GM19023 (cell line): ENCODE results near the gene SH3RF3.
A peak's percentile ranks its signal among the peaks of the same experiment; 100 is the strongest.

Source experiments
- ATAC-seq: cut with Tn5 transposase; IDR thresholded peaks from one replicate; pipeline ENCODE4 v1.9.1; 2021; ENCODE audit warnings: mild to moderate bottlenecking, moderate library complexity; ENCODE audit not compliant: unreplicated experiment

SH3RF3 gene

DNA sequence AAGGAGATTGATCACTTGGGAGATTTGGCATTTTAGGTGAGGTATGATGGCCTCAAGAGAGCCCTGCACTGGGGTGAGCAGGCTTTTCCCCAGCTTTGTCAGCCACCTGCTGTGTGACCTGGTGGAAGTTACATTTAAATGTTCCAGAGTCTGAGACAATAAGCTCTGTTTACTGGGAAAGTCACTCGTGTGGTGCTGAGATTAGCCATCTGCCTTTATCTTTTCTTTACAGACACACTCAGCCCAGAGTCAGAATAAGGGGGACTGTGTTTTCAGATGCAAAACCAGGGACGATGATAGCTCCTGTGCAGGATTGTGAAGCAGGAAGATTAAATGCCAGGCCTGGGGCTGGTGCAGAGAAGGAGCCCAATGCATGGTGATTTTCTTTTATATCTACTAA is 47.9 kb downstream of the SH3RF3 start:
- ATAC-seq, result no peak

DNA sequence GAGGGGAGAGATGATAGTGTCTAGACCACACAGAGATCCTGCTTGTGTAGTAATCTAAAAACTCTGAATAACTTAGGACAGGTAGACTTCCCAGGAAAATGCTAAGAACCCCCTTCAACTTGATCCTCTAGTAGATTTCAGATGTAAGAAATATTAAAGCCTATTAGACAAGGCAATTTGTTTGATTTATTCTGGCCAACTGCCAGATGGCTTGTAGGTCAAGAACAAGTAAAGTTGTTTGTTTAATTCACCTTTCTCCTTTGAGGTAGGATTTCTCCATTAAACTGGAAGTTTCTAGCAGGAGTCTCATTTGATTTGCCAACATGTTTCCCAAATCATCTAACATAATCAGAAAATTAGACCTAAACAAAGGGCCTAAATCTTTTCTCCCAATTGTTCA is 48.6 kb downstream of the SH3RF3 start:
- ATAC-seq, result no peak

DNA sequence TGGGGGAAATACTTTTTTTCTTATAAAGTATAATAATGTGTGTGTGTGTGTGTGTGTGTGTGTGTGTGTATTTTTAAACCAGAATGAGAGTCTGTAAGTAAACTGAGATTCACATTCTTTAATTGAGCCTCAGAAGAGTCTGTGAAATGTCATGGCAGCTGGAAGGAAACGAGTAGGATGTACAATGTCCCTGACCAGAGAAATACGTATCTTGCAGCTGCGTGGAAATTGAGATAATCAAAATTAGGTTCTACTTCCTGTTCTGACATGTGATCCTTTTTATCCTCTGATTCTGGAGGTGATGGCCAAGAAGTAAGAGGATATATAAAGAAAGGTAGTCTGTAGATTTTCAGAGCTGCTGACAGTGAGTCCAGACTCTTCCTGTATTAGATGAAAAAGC is 50.0 kb downstream of the SH3RF3 start:
- no peak for ATAC-seq

DNA sequence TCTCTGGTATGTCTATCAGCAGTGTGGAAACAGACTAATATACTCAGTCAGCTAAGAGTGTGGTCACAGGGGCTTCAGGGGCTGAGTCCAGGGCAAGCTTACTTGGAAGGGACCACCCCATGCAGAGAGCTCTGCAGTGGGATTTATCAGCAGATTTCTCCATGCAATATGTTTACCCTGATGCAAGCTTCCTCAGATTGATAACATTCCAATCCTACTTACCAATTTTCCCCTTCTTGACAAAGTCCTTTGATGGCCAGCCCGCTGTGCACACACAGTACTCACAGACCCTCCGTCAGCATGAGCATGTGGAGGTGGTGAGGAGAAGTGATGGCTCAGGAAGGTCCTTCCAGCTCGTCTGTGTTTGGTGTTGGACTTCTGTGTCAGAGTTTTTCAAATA is 51.8 kb downstream of the SH3RF3 start:
- ATAC-seq, result no peak

DNA sequence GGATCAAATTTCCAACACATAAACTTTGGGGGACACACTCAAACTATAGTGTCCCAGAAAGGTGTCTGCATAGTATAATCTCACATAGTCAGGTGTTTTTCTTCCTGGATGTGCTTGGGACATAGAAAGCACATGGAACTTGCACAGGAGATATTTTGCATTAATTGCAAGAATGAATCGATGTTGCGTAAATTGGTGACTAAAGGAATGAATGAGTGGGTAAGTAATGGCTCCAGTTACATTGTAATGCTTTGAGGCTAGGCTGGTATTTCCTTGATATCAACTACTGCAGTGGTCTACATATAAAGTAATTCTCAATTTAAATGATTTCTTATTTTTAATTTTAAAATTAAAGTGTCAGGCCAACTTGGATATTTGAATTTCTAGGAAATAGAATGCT is 53.4 kb downstream of the SH3RF3 start:
- ATAC-seq, result no peak

DNA sequence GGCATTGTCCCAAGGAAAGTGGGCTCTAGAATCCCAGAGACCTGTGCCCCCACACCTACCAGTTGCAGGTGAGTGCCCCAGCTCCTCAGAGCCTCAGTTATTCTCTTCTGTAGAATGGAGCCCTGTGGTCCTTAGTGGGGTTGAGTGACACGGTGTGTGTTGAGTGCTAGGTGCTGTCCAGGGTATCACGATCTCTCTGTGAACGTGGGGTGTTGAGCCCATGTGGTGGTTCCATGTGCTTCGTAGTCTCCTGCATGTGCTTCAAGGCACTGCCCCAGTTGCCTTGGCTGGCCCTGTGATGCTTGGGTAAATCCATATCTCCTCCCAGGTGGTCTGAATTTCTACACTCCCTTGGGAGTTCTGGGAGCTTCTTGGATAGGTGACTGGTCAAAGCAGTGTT is 54.9 kb downstream of the SH3RF3 start:
- ATAC-seq, result no peak

DNA sequence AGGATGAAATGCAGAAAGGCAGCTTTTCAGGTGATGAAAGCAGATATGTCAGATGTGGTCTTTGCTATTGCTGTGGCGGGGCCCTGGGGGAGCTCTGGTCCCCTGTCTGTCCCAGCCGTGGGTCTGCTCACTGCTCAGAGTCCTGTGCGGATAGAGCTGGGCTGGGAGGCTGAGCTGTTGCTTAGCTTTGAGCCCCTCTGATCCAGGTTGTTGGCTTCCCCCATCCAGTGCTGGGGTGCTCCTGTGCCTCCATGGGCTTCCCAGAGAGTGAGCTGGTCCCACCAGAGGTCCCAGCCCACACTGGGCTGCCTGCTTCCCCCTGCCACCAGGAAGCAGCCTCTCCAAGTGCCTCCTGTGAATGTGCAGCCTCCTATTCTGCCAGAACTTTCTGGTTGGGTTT is 55.4 kb downstream of the SH3RF3 start:
- no peak for ATAC-seq

DNA sequence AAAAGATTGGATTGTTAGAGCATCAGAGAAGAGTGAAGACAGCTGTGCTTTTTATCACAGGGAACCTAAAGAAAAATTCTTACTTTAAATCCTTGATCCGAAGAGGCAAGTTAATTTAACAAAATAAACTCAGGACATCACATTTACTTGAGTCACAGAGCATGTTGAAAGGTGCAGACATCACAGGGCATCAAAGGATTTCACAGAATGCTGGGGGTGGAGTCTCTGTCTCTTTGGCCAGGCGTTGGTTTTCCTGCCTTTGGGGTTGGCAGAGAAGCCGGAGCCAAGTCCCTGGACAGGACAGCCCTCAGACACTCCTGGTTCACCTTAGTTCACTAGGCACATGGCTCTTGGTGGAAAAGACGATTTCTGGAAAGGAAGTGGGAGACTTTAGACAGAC is 56.3 kb downstream of the SH3RF3 start:
- no peak for ATAC-seq

DNA sequence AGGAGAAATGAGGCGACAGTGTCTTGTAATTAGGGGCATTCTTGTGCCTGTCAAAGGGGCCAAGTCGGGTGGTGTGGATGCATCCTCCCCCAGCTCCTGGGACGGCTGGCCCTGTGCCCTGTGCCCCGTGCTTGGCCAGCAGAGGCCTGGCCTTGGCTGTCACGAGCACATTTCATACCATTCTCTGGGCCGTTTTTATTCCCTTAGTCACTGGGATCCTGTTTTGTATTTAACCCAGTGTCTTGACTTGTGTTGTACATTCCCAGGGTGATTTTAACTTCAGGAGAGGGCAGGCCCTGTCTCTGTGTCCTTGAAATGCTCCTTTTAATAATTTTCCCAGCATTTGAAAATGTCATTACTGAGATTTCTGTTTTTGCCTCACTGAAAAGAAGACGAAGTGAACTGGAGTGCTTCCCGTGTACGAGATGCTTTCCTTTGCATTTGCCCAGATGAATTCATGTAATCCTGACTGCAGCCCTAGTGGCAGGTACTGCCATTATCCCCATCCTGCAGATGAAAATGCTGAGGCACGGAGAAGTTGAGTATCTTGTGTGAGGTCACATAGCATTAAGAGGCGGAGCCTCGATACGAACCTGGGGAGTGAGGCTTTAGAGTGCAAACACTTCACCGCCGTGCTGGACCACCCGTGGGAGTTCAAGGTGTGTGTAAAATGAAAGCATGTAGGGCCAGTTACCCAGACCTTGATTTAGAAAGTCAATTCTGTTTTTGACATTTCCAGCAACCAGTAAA is 57.0 kb downstream of the SH3RF3 start:
- ATAC-seq, result no peak

DNA sequence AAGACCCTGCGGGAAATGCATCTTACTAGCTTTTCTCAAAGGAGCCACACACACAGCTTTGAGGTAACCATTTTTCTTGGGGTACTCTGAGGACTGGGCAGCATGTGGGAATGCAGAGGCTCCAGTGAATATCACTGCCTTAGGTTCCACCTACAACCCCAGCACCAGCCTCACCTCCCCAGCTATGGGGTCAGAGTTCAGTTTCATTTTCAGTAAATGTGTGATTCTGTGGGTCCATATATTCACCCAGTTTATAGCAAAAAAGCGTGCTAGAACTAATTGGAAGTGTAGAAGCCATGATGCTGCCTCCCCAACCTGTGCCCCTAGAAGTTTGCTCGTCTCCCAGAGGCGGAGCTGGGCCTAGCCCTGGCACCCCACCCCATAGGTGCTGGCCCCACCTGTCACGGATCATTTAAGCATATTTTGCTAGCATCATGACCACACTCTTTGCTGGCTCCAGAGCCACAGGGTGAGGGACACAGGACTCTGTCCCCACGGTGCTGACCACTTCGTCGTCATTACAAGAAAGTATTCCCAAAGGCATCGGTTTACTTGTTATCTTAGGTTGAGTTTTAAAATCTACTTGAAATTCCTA is 57.7 kb downstream of the SH3RF3 start:
- no peak for ATAC-seq

DNA sequence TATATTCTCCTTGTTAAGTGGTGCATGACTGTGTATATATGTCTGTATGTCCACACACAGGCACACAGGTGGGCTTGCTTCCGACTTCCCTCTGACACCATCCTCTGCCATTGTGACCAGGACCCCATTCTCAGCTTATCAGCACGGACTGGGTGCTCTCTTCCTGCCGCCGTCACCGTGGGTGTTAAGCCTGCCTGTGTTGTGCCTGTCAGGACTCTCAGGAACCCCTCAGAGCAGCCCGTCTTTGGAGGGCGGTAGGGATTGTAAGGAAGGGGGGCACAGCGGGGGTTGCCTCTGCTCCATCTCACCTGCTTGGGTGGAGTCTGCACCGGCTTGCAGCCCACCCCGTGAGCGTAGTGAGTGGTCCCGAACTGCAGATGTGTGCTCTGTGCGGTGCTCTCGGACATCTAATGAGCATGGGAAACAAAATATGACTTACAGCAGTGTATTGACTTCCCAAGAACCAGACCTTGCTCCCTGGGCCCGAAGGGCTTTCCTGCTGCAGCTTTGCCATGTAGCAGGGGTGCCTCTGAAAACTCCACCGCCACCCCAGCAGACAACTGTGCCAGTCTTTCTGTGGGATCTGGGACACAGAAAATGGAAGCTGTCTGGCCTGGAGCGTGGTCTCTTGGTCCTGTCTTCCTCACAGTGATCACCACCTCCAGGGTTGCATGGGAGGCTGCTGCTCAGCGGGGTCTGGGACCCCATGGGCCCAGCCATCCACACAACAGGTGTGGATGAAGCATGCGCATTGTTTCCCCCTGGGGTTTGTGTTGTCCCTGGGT is 58.9 kb downstream of the SH3RF3 start:
- no peak for ATAC-seq

DNA sequence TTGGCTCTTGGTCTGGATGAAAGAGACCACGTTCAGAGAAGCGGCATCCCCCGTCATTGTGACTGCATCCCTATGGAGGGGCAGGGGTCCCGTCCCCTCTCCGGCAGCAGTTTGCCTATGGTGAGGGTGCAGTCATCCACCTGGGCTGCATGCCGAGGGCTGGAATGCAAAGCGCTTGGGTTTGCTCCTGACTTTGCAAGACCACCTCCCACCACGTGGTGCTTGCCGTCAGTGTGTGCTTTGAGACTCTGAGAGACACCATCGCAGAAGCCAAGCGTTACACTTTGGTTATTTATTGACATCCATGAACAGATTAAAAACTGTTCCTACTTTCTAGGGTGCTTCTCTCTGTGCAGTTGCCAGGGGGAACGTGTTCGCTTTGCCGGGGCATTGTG is 59.5 kb downstream of the SH3RF3 start:
- no peak for ATAC-seq

DNA sequence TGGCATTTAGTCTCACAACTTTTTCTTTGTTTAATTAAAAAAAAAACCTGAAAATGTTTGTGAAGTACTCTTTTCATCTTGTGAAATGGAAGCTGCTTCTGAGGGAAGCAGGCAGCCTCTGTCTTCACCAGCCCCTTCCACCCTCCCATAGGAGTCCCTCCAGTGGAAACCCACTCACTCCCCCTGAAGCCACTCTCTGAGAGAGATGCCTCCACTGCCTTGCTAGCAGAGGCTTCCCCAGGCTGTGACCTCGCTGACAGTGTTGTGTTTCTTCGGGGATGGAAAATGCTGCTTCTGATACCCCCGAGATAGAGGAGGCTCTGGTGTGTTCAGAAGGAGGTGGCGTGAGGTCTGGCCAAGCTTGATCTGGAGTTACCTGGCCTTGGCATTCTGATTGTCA is 59.9 kb downstream of the SH3RF3 start:
- ATAC-seq, result no peak

DNA sequence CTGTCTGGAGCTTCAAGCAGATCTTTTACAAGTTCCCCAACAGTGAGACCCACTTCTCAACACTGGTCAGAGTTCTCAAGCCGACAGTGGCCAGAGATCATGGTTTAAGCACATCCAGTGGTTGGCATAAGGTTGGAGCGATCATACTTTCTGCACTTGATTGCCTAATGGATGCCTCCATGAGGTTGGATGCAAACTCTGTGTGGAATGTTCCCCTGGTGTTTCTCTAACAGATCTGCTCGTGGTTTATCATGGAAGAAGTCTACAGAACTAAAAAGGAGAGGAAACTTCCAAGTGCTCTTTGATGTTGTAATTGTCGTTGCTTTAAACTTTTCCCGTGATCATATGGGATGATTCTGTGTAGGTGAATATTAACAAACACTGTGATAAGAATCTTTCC is 60.7 kb downstream of the SH3RF3 start:
- no peak for ATAC-seq

DNA sequence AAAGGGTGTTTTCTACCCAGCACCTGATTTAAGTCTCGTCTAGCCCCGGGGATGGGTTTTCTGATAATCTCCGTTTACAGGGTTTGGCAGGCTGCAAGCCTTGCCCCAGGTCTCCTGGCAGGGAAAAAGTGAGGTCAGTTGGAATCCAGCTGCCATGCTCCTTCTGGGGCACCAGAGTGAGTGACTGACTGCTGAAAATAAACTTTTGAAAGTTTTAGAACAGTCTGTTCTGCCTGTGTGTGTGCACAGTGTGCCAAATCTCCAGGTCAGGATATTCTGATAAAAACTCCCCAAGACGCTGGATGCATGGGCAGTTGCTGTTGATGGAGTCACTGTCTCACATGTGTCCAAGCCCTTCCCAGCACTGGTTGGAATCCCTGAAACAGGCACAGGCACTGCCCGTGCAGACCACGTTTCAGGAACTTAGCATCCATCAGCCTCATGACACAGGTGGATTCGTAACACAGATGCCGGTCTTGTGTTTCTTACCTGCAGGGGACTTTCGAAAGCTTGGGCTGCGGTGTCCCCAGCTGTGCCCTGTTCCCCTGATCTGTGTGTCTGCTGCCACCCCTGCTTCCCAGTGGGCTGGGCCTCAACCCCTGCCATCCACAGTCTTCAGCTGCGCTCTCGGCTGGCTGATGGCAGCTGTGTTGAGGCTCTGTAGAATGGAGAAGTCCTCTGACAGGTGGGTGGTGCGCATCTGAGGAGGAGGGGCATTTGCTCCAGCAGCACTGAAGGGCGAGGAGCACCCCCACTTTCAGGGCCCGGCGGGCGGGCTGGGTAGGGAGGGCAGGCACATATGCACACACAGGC is 65.0 kb downstream of the SH3RF3 start:
- ATAC-seq, result peak; percentile 53

DNA sequence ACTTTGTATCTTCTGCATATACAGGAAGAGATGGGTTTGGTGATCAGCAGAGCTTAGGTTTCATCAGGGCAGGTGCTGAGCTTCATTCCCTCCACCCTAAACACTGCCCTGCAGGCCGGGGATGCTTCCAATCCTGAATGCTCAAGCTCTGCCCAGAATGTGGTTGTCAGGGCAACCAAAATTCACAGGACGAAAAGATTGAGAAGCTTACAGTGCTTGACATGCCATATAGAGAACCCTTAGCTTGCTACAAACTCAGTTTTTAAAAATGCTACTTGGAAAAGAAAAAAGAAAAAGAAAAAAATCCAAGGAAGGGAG is 65.6 kb downstream of the SH3RF3 start:
- no peak for ATAC-seq

DNA sequence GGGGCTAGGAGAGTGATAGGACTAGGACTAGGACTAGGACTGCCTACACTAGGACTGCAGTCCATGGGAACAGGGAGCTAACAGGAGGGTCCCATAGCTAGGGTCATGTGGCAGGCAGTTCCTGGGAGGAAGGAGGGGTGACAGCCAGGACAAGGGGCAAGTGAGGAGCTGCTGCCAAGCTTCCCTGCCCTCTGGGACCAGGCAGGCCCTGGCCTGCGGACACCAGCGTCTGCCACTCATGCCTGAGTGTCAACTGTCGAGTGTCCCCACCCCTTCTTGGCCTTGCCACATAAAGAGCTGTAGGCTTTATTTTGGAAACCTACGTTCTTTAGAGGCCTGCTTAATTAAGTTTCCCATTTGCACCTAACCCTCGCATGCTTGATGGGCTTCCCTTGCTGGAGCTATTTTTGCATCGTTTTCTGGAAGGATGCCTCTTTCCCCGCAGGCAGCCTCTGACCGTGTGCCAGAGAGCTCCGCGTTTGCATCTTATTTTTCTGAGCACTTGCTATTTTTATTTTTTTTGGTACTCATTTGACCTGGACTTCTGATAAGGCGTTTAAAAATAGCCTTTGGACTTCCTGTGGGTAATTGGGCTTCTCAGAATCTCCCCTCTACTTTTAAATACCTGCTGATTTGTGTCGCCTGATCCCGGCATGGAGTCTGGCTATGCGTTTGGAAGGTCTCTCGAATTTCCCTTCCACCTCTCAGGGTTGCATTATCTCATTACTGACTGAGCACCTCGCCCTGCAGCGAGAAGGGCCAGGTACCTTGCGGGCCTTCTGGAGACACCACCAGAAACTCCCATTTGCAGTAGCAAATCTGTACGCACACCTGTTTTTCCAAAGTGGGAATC is 66.4 kb downstream of the SH3RF3 start:
- ATAC-seq, result no peak

DNA sequence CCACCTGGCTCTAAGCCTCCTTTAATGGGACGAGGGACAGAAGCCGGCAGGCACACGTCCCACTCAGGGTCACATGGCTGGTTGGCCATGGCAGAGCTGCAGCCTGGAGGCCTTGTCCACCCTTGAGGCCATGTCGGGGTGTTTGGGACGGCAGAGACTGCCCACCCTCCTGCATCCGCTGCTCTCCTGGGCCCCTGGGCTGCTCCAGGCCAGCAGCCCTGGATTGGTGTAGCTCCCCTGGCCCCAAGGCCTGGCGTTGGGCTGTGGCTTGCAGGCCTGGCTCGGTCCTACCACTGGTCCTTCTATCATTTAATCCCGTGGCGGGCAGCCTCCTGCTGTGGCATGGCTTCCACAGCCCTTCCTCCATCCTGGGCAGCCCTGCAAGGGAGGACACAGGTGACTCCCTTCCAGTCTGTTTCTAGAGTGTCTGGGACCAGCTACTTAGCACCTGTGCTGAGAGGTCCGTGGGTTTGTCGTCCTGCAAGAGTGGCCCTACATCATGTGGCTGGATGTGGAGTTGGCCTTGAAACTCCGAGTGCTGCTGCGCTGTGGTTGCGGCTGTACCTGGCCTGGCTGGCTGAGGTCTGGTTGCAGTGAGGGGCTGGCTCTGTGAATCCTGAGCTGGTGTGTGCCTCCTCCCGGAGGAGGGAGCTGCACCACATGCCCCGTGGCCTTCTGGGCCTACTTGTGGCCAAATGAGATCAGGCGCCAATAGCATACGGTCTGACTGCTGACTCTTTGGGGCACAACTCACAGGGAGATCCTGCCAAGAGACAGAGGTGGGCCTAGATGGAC is 67.3 kb downstream of the SH3RF3 start:
- ATAC-seq, result no peak

DNA sequence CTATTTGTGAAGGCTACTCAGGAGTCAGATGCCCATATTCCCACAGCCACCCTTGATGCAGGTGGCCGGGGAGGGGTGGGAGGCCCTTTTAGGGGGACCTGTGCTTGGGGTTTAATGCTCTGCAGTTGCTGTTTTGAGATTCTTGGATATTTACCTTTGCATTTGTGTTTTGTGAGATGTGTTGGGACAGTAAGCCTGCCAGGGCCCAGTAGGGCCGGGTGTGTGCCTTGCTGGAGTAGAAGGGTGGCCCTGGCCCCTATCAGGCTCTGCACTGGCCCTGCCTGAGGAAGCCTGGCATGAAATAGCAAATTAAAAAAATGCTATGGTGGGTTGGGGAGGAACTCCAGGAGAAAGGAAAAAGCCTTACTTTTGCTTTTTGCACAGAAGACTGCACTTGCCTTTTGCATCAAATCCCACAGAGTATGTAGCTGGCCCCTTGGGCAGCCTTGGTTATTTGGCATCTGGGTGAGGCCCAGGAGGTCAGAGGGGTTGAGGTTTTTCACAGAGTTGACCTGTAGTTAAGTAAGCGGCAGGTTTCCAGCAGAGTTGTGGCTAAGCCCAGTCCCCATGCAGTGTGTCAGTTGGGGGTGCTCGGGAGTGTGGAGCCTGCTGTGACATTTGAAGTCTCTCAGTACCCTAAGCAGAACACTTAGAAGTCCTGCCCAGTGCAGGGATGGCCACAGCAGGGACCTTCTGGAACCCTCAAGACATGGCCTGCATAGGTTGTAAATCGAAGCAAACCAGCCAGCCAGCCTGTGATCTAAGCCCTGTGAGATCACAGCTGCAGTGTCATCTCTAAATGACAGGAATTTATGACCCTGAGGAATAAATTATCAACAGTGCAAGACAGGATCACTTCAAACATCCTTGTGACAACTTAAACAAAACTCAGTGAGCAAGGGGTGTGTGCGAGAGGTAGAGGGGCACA is 68.8 kb downstream of the SH3RF3 start:
- ATAC-seq, result no peak
